ENCODE data around the gene IFT172. TPM values are rescaled to one million over a fixed set of nuclear protein-coding genes. Genes with fewer than 3 reads are reported as not detected.

IFT172 gene
- total RNA-seq, 4 donors from 2014 or later: 12.1 to 29.7 (median 25.0) TPM

- TF ChIP-seq POLR2AphosphoS5 (IDR thresholded peaks at IDR 0.05): no peak
- TF ChIP-seq EP300 (IDR thresholded peaks at IDR 0.05): no peak
- no peak for TF ChIP-seq POLR2A (IDR thresholded peaks at IDR 0.05; ENCODE audit: low read depth)
- no peak for TF ChIP-seq CTCF (IDR thresholded peaks at IDR 0.05)
- DNase-seq (ENCODE audit: extremely low spot score): no peak
- WGBS: 67% methylated on average over 3 of the region's 3 CpGs
- Histone ChIP-seq H3K4me3 (no peak overlapping the region), H3K9me3 (no peaks in the 10 kb centered on the region), H3K27me3 (no peaks in the 10 kb centered on the region), H3K27ac (replicated peaks in 1 of 4) (no peak overlapping the region), H3K36me3 (peaks cover 17 to 50% (median 43%) of the 10 kb centered on the region in 4 donors), H3K4me1 (peaks cover 7 to 24% (median 19%) of the 10 kb centered on the region in 4 donors)
- intact Hi-C loops (cut with DNase I): loop anchor here (5.0 kb wide), 1 partner anchor 58 kb away; the partner anchor contains the start of gene NRBP1
Observed at GRCh38 chr2:27485496-27485895, 4.0 kb downstream of the IFT172 start.

- H3K36me3 ChIP-seq: peaks cover 17 to 88% (median 48%) of the 10 kb centered on the region in 4 donors
- no peak overlapping the region for H3K4me3 ChIP-seq
- H3K9me3 ChIP-seq: no peaks in the 10 kb centered on the region
- WGBS: 96% methylated on average over 5 of the region's 5 CpGs
- no peaks in the 10 kb centered on the region for H3K27me3 ChIP-seq
- DNase-seq (ENCODE audit: extremely low spot score): no peak
- H3K27ac ChIP-seq (replicated peaks in 1 of 4): no peak overlapping the region
- TF ChIP-seq POLR2AphosphoS5 (IDR thresholded peaks at IDR 0.05): no peak
- TF ChIP-seq POLR2A (IDR thresholded peaks at IDR 0.05; ENCODE audit: low read depth): no peak
- no peak for TF ChIP-seq CTCF (IDR thresholded peaks at IDR 0.05)
- no peak for TF ChIP-seq EP300 (IDR thresholded peaks at IDR 0.05)
- H3K4me1 ChIP-seq: no peaks in the 10 kb centered on the region
- intact Hi-C loops (cut with DNase I): no loop called here
Observed at GRCh38 chr2:27471961-27472360, 17.6 kb downstream of the IFT172 start.

GRCh38 chr2:27464443-27464842 is 25.1 kb downstream of the IFT172 start:
- Histone ChIP-seq H3K27me3 (no peaks in the 10 kb centered on the region), H3K36me3 (peaks cover 2 to 74% (median 42%) of the 10 kb centered on the region in 4 donors), H3K4me3 (no peak overlapping the region), H3K4me1 (no peaks in the 10 kb centered on the region), H3K27ac (replicated peaks in 1 of 4) (no peak overlapping the region), H3K9me3 (no peaks in the 10 kb centered on the region)
- 98% methylated on average over 7 of the region's 7 CpGs for WGBS
- DNase-seq (ENCODE audit: extremely low spot score): no peak
- intact Hi-C loops (cut with DNase I): no loop called here
- TF ChIP-seq EP300 (IDR thresholded peaks at IDR 0.05) (no peak), POLR2A (IDR thresholded peaks at IDR 0.05; ENCODE audit: low read depth) (no peak), CTCF (IDR thresholded peaks at IDR 0.05) (no peak), POLR2AphosphoS5 (IDR thresholded peaks at IDR 0.05) (no peak)

- intact Hi-C loops (cut with DNase I): no loop called here
- no peaks in the 10 kb centered on the region for H3K4me1 ChIP-seq
- WGBS: 95% methylated on average over 8 of the region's 8 CpGs
- H3K4me3 ChIP-seq: no peak overlapping the region
- peaks cover 35 to 86% (median 73%) of the 10 kb centered on the region in 4 donors for H3K36me3 ChIP-seq
- no peaks in the 10 kb centered on the region for H3K9me3 ChIP-seq
- DNase-seq (ENCODE audit: extremely low spot score): no peak
- no peak overlapping the region for H3K27ac ChIP-seq (replicated peaks in 1 of 4)
- H3K27me3 ChIP-seq: no peaks in the 10 kb centered on the region
- TF ChIP-seq POLR2AphosphoS5 (IDR thresholded peaks at IDR 0.05) (no peak), EP300 (IDR thresholded peaks at IDR 0.05) (no peak), POLR2A (IDR thresholded peaks at IDR 0.05; ENCODE audit: low read depth) (no peak), CTCF (IDR thresholded peaks at IDR 0.05) (no peak)
Observed at GRCh38 chr2:27461118-27461517, 28.4 kb downstream of the IFT172 start.

GRCh38 chr2:27453968-27454367 is 35.6 kb downstream of the IFT172 start:
- DNase-seq (ENCODE audit: extremely low spot score): no peak
- TF ChIP-seq CTCF (IDR thresholded peaks at IDR 0.05): no peak
- no peak for TF ChIP-seq POLR2A (IDR thresholded peaks at IDR 0.05; ENCODE audit: low read depth)
- TF ChIP-seq POLR2AphosphoS5 (IDR thresholded peaks at IDR 0.05): no peak
- TF ChIP-seq EP300 (IDR thresholded peaks at IDR 0.05): no peak
- Histone ChIP-seq H3K4me3 (no peak overlapping the region), H3K4me1 (no peaks in the 10 kb centered on the region), H3K27me3 (no peaks in the 10 kb centered on the region), H3K9me3 (no peaks in the 10 kb centered on the region), H3K36me3 (peaks cover 66 to 99% (median 88%) of the 10 kb centered on the region in 4 donors), H3K27ac (replicated peaks in 1 of 4) (no peak overlapping the region)
- intact Hi-C loops (cut with DNase I): no loop called here
- WGBS: 92% methylated on average over 7 of the region's 7 CpGs

All from esophagus muscularis mucosa (tissue), 4 donors.